Measurements from ENCODE around the gene SPDYE2.
"Not testable (repeated sequence)": the region's sequence is repeated elsewhere in the genome, so short reads cannot be mapped to it uniquely, and the experiment has no call there.

Gene SPDYE2

GRCh38 chr7:102577315-102578240 is 26.6 kb downstream of the SPDYE2 start:
- H3K27me3 Mint-ChIP-seq, H3K4me3 Mint-ChIP-seq, H3K27ac Mint-ChIP-seq, H3K9me3 Mint-ChIP-seq, H3K4me1 Mint-ChIP-seq, H3K36me3 Mint-ChIP-seq: not testable (repeated sequence)

GRCh38 chr7:102578486-102578885 is 27.5 kb downstream of the SPDYE2 start:
- H3K27ac Mint-ChIP-seq: peak overlapping the region; percentile 51
- not testable (repeated sequence) for H3K4me1 Mint-ChIP-seq, H3K27me3 Mint-ChIP-seq, H3K36me3 Mint-ChIP-seq, H3K9me3 Mint-ChIP-seq, H3K4me3 Mint-ChIP-seq

DNA sequence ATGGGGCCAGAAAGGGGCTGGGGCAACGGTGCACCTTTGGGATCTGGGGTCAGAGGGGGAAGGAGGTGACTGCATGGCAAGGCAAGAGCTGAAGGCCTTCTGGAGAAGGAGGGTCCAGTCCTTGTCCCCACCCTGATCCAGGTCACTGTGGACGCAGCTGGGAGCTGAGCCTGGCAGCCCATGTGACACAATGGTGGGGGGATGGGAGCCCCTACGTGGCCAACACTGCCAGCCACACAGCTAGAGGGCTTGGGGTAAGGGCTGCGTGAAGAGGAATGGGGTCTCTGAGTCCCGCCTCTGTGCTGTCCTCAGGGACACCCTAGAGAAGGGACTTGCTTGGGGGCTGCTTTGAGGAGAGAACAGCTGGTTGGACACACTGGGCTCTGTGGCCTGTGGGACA is 30.7 kb downstream of the SPDYE2 start:
- not testable (repeated sequence) for H3K4me1 Mint-ChIP-seq, H3K27ac Mint-ChIP-seq, H3K4me3 Mint-ChIP-seq, H3K9me3 Mint-ChIP-seq, H3K27me3 Mint-ChIP-seq, H3K36me3 Mint-ChIP-seq

DNA sequence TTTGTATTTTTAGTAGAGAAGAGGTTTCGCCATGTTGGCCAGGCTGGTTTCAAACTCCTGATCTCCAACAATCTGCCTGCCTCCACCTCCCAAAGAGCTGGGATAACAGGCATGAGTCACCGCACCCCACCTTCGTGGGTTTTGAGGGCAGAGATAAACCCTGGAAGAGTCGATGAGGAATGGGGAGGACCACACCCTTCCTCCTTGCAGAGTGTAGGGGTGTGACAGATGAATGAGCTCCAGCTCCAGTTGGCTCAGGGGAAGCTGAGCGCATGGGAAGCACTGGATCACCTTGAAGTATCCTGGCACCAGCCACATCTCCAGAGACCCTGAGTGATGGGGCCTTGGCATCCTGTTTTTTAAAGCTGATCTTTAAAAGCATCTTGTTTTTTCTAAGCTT is 32.5 kb downstream of the SPDYE2 start:
- not testable (repeated sequence) for H3K9me3 Mint-ChIP-seq, H3K27me3 Mint-ChIP-seq, H3K4me1 Mint-ChIP-seq, H3K27ac Mint-ChIP-seq, H3K36me3 Mint-ChIP-seq, H3K4me3 Mint-ChIP-seq

DNA sequence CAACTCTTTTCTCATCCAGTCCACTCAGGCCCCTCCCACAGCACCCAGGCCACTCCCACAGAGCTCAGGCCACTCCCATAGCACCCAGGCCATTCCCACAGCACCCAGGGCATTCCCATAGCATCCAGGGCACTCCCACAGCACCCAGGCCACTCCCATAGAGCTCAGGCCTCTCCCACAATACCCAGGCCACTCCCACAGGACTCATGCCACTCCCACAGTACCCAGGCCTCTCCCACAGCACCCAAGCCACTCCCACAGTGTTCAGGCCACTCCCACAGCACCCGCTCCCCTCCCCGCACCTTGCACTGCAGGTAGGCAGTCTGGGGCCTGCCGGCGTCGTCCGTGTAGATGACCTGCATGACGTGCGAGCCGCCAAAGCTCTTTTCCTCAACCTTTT is 38.8 kb downstream of the SPDYE2 start:
- not testable (repeated sequence) for H3K27me3 Mint-ChIP-seq

DNA sequence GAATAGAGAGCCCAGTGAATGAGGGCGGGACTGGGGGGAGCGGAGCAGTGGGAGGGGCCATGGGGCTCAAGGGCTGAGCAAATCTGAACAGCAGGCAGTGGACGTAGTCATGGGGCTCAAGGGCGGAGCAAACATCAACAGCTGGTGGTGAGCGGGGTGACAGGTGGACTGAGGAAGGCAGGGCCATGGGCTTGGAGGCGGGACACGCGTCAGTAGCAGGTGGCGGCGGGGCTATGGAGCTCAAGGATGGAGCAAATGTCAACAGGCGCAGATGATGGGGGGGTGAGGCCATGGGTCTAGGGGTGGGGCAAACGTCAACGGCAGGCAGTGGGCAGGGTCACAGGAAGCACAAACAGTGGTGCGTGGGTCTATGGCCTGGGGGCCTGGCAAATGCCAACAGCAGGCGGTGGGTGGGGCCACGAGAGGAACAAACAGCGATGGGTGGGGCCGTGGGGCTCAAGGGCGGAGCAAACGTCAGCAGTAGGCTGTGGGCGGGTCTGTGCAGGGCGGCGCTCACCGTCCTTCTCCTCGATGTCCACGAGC is 41.5 kb downstream of the SPDYE2 start:
- not testable (repeated sequence) for H3K27ac Mint-ChIP-seq

More for the DNA sequence above, 38.8 kb downstream of the SPDYE2 start:
- H3K9me3 Mint-ChIP-seq, H3K4me3 Mint-ChIP-seq, H3K27ac Mint-ChIP-seq, H3K36me3 Mint-ChIP-seq, H3K4me1 Mint-ChIP-seq: not testable (repeated sequence)

DNA sequence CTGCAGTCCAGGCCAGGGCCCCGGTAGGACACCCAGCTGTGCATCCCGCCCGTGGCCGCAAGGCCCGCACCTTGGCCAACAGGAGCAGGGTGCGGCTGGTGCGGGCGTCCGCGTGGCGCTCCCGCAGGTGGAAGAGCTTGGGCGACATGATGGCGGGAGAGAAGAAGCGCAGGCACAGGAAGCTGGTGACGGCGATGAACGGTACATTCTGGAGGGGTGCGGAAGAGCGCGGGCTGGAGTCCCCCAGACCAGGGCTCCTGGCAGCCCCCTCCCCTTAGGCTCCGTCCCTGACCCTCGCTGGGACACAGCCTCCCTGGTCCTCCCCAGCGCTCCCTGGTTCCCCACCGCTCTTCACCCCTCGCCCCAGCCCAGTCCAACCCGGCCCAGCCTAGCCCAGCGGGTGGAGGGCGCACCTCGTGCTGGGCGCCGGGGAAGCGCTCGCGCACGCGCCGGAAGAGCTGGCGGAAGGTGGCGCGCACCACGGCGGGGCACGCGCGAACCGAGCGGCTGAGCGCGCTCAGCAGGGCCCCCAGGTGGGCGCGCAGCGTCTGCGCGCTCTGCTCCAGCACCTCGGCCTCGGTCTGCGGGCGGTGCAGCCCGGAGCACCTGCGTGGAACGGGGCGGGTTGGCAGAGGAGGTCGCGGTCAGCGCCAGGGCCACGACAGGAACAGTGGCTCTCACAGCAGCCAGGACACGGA is 42.8 kb downstream of the SPDYE2 start:
- not testable (repeated sequence) for H3K4me3 Mint-ChIP-seq, H3K9me3 Mint-ChIP-seq, H3K4me1 Mint-ChIP-seq, H3K36me3 Mint-ChIP-seq, H3K27me3 Mint-ChIP-seq, H3K27ac Mint-ChIP-seq

More for the DNA sequence above, 41.5 kb downstream of the SPDYE2 start:
- not testable (repeated sequence) for H3K4me3 Mint-ChIP-seq, H3K27me3 Mint-ChIP-seq, H3K36me3 Mint-ChIP-seq, H3K9me3 Mint-ChIP-seq, H3K4me1 Mint-ChIP-seq

DNA sequence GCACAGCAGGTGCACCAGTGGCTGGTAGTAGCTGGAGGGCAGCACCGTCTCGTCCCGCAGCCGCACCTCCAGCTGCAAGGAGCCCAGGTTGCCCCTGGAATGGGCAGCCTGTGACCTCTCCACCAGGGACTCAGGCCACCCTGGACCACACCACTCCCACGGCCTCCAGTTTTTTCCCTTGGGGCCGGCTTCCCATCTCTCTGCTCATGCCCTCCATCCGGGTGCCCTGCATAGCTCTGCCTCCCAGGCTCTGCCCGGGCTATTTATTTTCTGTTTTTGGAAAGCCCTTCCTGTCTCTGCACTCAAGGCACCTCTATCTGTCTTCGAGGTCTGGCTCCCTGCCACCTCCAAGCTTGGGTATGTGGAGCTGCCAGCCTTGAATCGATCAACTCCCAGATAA is 45.0 kb downstream of the SPDYE2 start:
- H3K9me3 Mint-ChIP-seq, H3K4me3 Mint-ChIP-seq, H3K27ac Mint-ChIP-seq, H3K27me3 Mint-ChIP-seq, H3K4me1 Mint-ChIP-seq, H3K36me3 Mint-ChIP-seq: not testable (repeated sequence)

DNA sequence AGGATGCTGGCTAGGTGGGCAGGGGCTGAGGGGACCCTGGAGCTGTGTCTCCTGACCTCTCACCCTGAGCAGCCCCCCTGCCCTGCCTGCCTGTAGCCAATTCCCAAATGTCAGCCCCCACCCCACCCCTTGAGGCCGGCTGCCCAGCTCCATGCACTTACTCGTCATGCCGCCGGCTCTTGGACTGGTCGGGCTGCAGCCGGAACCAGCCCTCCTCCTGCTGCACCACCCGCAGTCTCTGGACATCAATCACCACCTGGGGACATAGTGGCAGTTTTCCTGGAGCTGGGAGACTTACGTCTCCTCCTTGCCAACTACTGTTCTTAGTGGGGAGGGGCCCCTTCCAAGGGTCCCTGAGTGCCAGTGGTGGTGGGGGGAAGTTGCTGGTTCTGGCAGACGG is 48.7 kb downstream of the SPDYE2 start:
- not testable (repeated sequence) for H3K4me1 Mint-ChIP-seq

GRCh38 chr7:102602317-102602716 is 51.3 kb downstream of the SPDYE2 start:
- H3K36me3 Mint-ChIP-seq, H3K4me3 Mint-ChIP-seq, H3K27ac Mint-ChIP-seq, H3K9me3 Mint-ChIP-seq, H3K4me1 Mint-ChIP-seq, H3K27me3 Mint-ChIP-seq: not testable (repeated sequence)

More for the DNA sequence above, 48.7 kb downstream of the SPDYE2 start:
- H3K4me3 Mint-ChIP-seq, H3K27me3 Mint-ChIP-seq, H3K9me3 Mint-ChIP-seq, H3K27ac Mint-ChIP-seq, H3K36me3 Mint-ChIP-seq: not testable (repeated sequence)

DNA sequence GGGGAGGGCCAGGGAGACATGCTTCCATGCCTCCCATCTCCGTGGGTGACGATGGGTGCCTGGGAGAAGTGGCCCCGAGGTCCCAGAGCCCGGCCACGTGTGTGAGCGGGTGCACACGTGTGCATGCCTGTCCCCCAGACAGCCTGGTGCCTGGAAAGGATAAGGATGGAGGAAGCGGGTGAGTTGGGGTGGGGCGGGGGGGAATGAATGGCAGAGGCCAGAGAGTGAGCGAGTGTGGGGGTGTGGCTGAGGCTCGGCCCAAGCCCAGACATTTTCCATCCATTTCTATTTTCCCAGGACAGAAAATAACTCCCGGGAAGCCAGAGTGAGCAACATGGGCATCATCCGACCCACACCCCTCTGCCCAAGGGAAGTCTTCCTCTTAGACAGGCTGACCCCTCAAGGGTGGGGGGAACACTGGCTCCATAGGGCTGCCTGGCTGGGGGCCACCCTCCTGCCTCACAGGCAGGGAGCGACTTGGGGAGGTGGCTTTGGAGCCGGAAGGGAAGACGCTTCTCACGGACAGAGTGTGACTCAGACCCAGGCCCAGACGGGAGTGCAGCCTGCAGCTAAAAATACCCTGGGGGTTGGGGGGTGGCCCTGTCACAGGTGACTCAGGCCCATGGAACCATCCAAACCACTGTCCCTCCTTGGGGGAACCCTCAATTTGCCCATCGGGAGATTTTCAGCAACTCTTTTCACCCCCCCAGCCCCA is 53.6 kb downstream of the SPDYE2 start:
- not testable (repeated sequence) for H3K27ac Mint-ChIP-seq, H3K4me1 Mint-ChIP-seq, H3K4me3 Mint-ChIP-seq, H3K27me3 Mint-ChIP-seq, H3K9me3 Mint-ChIP-seq, H3K36me3 Mint-ChIP-seq

GRCh38 chr7:102606848-102607247 is 55.8 kb downstream of the SPDYE2 start:
- H3K4me3 Mint-ChIP-seq, H3K27me3 Mint-ChIP-seq, H3K36me3 Mint-ChIP-seq, H3K27ac Mint-ChIP-seq, H3K9me3 Mint-ChIP-seq, H3K4me1 Mint-ChIP-seq: not testable (repeated sequence)

GRCh38 chr7:102609734-102610133 is 58.7 kb downstream of the SPDYE2 start:
- not testable (repeated sequence) for H3K27me3 Mint-ChIP-seq, H3K36me3 Mint-ChIP-seq, H3K9me3 Mint-ChIP-seq, H3K4me1 Mint-ChIP-seq, H3K4me3 Mint-ChIP-seq, H3K27ac Mint-ChIP-seq

GRCh38 chr7:102610441-102610840 is 59.4 kb downstream of the SPDYE2 start:
- not testable (repeated sequence) for H3K27me3 Mint-ChIP-seq

GRCh38 chr7:102611013-102611674 is 60.1 kb downstream of the SPDYE2 start:
- H3K27me3 Mint-ChIP-seq, H3K27ac Mint-ChIP-seq, H3K9me3 Mint-ChIP-seq, H3K36me3 Mint-ChIP-seq, H3K4me3 Mint-ChIP-seq, H3K4me1 Mint-ChIP-seq: not testable (repeated sequence)

More at GRCh38 chr7:102610441-102610840, 59.4 kb downstream of the SPDYE2 start:
- not testable (repeated sequence) for H3K9me3 Mint-ChIP-seq, H3K27ac Mint-ChIP-seq, H3K4me3 Mint-ChIP-seq, H3K36me3 Mint-ChIP-seq, H3K4me1 Mint-ChIP-seq

Measured in activated naive CD4-positive, alpha-beta T cell treated with anti-CD3 and anti-CD28 coated beads, Interleukin-2, amount 50 U/mL, for 24 hours (primary cell).